Epithelial cell of proximal tubule (primary cell): ENCODE measurements around the gene RTN4RL1. TPM values are rescaled to one million over a fixed set of nuclear protein-coding genes. Genes with fewer than 3 reads are reported as not detected.
"Not testable (repeated sequence)": the region's sequence is repeated elsewhere in the genome, so short reads cannot be mapped to it uniquely, and the experiment has no call there.

ENCODE experiments used
- DNase-seq: peaks from one replicate; pipeline ENCODE4 v3.0.0-alpha.2; 2011; ENCODE audit warnings: low read depth
- H3K4me3 ChIP-seq: 2 replicates; pipeline ENCODE4 v1.5.1; 2011; ENCODE audit warnings: low read depth, mild to moderate bottlenecking, low read length
- total RNA-seq: library from RNA; depleted of rRNA; stranded (reverse); fragments of >200 nt; gene quantifications from 2 replicates; pipeline ENCODE4 v1.2.3, GENCODE V29; 2015
- TF ChIP-seq, protein P1 (sequence below): conservative IDR thresholded peaks from 2 replicates; pipeline ENCODE4 v1.5.1; 2012; ENCODE audit warnings: low read depth, mild to moderate bottlenecking, low read length

Gene RTN4RL1
- total RNA-seq, 1 donor from 2014 or later: not detected

DNA sequence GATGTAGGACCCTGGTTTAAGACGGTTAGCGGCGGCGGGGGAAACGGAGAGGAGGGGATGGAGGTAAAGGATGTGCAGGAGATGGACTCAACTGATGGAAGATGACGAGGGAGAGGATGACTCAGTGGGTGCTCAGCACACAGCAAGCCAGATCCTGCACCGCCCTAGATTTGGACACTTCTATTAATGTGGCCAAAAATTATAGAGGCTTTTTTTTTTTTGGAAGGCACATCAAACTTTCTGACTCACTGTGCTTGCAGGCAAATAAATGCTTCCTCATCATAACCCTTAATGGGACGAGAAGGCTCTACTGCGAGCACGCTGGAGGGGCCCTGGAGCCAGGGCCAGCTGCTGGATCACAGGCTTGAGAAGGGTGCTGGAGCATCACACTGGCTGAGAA lies 36.0 kb downstream of the RTN4RL1 start:
- no peak for DNase-seq
- no peak overlapping the region for H3K4me3 ChIP-seq
- TF ChIP-seq, protein P1, sequence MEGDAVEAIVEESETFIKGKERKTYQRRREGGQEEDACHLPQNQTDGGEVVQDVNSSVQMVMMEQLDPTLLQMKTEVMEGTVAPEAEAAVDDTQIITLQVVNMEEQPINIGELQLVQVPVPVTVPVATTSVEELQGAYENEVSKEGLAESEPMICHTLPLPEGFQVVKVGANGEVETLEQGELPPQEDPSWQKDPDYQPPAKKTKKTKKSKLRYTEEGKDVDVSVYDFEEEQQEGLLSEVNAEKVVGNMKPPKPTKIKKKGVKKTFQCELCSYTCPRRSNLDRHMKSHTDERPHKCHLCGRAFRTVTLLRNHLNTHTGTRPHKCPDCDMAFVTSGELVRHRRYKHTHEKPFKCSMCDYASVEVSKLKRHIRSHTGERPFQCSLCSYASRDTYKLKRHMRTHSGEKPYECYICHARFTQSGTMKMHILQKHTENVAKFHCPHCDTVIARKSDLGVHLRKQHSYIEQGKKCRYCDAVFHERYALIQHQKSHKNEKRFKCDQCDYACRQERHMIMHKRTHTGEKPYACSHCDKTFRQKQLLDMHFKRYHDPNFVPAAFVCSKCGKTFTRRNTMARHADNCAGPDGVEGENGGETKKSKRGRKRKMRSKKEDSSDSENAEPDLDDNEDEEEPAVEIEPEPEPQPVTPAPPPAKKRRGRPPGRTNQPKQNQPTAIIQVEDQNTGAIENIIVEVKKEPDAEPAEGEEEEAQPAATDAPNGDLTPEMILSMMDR: no peak

- TF ChIP-seq, protein P1: no peak
- no peak overlapping the region for H3K4me3 ChIP-seq
- DNase-seq: no peak
These were observed 38.2 kb downstream of the RTN4RL1 start for GRCh38 chr17:1986783-1987451.

DNA sequence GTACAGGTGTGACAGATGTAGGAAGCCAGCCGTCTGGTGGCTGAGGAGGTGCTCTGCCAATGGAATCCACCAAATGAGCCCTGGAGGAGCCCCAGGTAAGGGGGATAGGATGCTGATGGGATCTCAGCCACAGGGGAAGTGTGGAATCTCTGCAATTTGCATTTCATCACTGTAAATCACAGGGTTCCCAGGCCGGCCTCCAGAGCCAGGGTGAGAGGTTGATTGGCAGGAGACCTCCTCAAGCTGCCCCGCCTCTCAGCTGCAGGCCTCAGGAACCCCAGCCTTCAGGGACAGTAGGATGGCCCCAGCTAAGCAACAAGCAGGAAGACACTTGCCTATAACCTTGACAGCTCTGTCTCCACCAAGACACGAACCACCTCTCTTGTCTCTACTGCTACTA lies 39.4 kb downstream of the RTN4RL1 start:
- TF ChIP-seq, protein P1: no peak
- no peak for DNase-seq
- no peak overlapping the region for H3K4me3 ChIP-seq

- H3K4me3 ChIP-seq: no peak overlapping the region
- no peak for DNase-seq
- TF ChIP-seq, protein P1: no peak
These were observed 40.0 kb downstream of the RTN4RL1 start for GRCh38 chr17:1985093-1985492.

- H3K4me3 ChIP-seq, DNase-seq: not testable (repeated sequence)
These were observed 42.3 kb downstream of the RTN4RL1 start for GRCh38 chr17:1982793-1983366.

DNA sequence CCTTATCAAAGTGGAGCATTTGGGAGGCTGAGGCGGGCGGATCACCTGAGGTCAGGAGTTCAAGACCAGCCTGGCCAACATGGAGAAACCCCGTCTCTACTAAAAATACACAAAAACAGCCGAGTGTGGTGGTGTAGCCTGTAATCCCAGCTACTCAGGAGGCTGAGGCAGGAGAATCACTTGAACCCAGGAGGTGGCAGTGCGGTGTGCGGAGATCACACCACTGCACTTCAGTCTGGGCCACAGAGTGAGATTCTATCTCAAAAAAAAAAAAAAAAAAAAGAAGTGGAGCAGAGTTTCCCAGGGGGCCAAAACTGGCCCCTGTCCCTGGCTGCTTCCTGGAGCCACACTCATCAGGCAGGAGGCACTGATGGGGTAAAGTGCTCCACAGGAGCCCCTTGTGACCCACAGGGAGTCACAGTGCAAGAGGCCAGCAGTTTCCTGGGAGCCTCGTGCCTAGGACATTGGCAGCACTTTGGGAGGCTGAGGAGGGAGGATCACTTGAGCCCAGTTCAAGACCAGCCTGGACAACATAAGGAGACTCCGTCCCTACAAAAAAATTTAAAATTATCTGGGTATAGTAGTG lies 44.4 kb downstream of the RTN4RL1 start:
- no peak overlapping the region for H3K4me3 ChIP-seq
- TF ChIP-seq, protein P1: no peak
- DNase-seq: no peak

- TF ChIP-seq, protein P1: no peak
- H3K4me3 ChIP-seq: no peak overlapping the region
- DNase-seq: peak; percentile 51
These were observed 45.8 kb downstream of the RTN4RL1 start for GRCh38 chr17:1979182-1979985.
